Breast epithelium (tissue), 3 donors: ENCODE measurements around the gene RASEF.

Experiments
- CTCF ChIP-seq, 3 donors: fragments of 450-650 bp; IDR thresholded peaks; one replicate each; pipeline ENCODE4 v1.5.1; 2016 to 2017; ENCODE audit warnings: antibody characterized with exemption in 3 of 3, mild to moderate bottlenecking in 3 of 3, moderate library complexity in 3 of 3
- POLR2A ChIP-seq: fragments of 450-650 bp; IDR thresholded peaks from one replicate; pipeline ENCODE4 v1.6.1; 2016; ENCODE audit warnings: antibody characterized with exemption, mild to moderate bottlenecking, moderate library complexity
- POLR2AphosphoS5 ChIP-seq, 3 donors: sonication (generic); formaldehyde crosslinking; IDR thresholded peaks; one replicate each; pipeline ENCODE4 v1.6.1; 2017; ENCODE audit warnings: antibody characterized with exemption in 3 of 3

GRCh38 chr9:83106263-83106662 lies 43.3 kb upstream of the RASEF start:
- TF ChIP-seq CTCF (IDR thresholded peaks at IDR 0.05) = no peak
- no peak for TF ChIP-seq POLR2A
- TF ChIP-seq POLR2AphosphoS5 (IDR thresholded peaks at IDR 0.05) = no peak
